Putamen (tissue), 1 donor: Measurements from ENCODE around the gene NHS.
A peak's percentile ranks its signal among the peaks of the same experiment; 100 is the strongest.
"Not testable (repeated sequence)": the region's sequence is repeated elsewhere in the genome, so short reads cannot be mapped to it uniquely, and the experiment has no call there.

ENCODE experiments used
- DNase-seq: peaks from one replicate; pipeline ENCODE4 v3.0.0-alpha.2; 2016; ENCODE audit warnings: low spot score

The NHS gene

GRCh38 chrX:17496407-17496806 is 121.4 kb downstream of the NHS start:
- no peak for DNase-seq

DNA sequence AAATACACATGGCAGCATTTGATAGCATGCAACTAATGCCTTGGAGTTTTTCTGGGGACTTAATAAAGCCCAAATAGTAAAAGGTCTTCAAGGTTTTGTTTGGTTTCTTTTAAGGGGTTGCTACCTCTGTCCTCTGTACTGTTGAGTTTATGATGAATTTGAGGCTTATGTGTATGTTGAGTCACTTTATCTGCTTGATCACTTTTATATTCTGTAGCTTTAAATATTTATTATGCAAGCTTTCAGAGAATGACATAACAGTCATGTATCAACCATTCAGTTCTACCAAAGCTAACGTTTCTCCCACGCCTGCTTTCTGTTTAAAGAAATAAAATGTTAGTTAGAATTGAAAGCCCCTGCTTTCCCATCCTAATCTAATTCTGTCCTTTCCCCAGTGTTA is 122.2 kb downstream of the NHS start:
- no peak for DNase-seq

DNA sequence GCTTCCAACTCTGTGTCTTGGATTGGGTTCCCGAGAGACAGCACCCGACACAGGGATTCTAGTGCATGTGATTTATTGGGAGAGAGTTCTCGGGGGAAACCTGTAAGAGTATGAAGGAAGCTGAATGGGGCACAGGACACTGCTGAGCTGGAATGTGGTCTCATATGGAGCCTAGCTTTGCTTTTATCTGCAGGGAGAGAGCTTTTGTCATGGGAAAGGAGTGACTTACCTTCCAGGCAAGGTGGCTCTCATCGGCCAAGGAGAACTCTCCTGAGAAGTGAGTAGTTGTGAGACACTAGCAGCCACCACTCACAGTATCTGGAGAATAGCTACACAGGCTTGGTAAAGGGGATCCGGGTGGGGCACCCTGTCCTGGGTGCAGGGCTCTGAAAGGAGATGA is 124.5 kb downstream of the NHS start:
- no peak for DNase-seq

DNA sequence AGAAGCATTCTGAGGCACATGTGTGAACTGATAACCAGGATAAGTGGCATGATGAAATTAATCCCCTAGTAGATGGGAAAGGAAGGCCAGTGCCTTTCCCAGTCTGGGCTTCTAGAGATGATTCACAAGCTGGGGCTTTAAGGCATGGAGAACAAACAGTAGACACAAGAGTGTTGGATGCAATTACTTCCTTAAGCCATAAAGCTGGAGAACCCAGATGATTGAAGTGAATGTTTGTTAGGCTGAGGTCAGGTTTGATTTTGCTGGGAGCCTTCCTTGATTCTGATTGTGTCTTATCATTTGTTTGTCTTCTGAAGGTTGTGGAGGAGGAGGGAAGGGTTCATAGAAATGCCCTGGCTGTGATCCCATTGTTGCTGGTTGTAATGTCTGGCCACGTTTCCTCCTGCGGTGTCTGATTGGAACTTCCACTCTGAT is 125.2 kb downstream of the NHS start:
- no peak for DNase-seq

DNA sequence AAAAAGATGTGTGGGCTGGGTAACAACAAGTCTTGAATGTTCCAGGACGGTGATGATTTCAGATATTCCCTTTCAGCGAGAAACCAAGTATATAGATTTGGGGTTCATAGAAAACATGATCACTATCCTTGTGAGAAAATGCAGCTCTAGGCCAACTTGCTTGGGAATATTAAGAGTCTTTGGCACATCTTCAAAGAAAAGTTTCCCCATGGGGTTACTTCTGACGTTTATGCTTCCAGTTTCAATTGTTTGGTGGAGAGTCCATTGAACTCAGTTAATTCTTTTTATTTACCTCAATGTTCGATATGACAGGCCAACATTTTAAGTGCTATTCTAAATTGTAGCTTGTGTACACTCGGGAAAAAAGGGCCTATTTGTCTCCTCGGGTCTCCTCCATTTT is 126.7 kb downstream of the NHS start:
- no peak for DNase-seq

DNA sequence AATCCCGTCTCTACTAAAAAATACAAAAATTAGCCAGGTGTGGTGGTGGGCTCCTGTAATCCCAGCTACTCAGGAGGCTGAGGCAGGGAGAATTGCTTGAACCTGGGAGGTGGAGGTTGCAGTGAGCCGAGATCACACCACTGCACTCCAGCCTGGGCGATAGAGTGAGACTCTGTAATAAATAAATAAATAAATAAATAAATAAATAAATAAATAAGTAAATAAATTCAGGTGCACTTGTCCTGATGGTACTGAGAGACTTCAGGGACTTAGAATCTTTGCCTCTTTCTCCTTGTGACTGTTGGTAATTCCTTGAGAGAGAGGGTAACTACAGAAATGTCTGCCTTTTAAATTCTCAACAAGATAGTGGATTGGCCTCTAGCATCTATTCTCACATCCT is 131.4 kb downstream of the NHS start:
- DNase-seq: not testable (repeated sequence)

GRCh38 chrX:17511556-17511955 is 136.6 kb downstream of the NHS start:
- no peak for DNase-seq

GRCh38 chrX:17519358-17519757 is 144.4 kb downstream of the NHS start:
- DNase-seq: no peak

- no peak for DNase-seq
Observed at GRCh38 chrX:17520016-17520615, 145.1 kb downstream of the NHS start.

DNA sequence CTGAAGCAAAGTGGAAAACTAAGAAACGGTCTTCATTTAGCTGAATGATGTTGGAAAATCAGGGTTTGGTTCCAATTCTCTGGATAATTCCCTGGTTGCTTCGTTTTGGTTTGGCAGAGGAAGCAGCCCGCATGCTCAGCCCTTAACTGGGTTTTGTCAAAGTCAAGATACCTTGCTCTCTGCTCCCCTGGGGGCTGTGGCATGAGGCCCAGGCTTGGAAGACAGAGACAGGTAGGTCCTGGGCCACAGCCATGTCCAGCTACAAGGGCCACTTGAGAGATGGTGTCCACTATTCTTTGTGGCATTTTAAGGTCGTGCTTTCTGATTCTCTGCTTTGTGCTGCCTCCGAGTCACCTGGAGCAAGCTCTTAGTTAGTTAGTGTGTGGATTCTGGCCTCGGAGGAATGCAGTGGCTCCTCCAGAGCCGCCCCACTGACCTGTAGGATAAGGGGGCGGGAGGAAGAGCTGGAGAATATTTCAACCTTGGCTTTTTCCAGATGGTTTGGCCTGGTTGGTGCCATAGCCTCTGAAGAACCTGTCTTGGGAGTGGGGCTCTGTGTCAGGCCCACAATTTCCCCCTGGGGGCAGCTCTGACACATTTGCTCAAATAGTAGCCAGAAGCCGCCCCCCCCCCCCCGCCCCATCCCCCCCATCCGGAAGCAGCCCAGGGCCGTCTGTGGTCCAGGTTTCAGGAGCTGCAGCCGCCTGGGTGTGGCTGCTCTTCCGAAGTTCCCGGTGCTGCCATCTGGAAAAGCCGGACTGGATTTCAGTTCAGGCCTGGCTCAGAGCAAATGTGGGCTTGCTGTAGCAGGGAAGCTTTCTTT is 147.1 kb downstream of the NHS start:
- no peak for DNase-seq

- DNase-seq: no peak
Observed at GRCh38 chrX:17525266-17525665, 150.3 kb downstream of the NHS start.

DNA sequence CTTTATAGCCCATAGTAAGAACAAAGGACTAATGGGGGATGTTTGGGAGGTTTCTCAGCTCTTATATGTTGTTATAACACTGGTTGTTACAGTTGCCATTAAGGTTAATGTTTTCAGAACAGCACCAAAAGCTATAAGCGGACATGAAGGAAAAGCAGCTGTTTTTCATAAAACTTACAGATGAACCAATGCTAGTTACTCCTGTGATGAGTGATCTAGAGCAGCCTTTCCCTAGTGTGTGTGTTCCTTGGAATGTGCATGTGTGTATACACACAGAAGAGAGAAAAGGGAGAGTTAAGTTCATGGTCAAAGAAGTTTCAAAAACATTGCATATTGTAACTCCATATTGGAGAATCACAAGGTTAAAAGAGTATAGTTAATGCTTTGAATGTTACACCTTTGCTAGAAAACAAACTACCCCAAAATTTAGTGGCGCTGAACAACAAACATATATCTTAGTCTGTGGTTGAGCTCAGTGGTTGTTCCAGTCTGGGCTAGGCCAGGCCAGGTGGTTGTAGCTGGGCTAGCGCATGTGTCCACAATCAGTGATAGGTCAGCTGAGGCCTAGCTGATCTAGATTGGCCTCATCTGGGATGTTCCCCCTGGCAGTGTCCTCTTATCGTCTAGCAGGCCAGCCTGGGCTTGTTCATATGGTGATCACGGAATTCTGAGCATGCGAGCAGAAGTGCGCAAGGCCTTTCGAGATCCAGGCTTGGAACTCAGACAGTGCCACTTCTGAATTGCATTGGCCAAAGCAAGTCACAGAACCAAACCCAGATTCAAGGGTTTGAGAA is 151.0 kb downstream of the NHS start:
- no peak for DNase-seq

DNA sequence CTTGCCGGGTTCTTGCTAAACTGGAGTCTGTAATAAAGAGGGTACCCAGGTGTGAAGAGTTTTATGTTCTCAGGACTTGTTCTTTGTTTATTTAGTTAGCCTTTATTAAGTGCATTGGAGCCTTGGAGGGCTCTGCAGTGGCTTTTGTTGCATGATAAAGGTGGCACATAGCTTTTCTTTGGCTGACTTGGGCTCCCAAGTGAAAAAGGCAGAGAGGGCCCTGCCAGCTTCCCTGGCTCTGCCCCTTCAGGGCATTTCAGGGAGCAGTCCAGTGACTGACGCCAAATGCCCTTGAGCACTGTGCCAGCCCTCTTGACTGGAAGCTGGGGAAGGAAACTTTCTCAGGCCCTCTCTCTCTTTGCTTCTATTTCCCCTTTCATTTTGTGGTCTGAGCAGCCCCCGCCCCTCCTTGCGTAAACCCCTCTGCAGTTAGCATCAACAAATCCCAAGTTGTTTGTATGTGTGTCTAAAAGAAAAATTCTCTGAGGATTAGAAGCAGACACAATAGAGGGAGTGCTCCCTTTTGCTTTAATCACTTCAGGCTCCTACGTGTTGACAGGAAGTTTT is 152.2 kb downstream of the NHS start:
- DNase-seq: peak; percentile 7

DNA sequence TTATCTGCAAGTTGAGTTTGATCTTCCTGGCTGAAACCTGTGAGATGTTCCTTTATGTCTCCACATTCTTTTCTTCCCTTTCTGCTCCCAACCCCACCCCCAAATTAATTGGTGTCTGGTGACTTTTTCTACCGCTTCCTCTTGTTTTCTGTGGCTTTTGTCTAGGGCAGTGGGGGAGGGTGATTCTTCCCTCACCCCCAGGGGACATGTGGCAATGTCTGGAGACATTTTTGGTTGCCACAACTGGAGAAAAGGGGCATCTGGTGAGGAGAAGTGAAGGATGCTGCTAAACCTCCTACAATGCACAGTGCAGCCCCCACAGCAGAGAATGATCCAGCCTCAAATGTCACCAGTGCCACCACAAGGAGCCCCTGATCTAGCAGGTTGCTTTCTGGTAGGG is 152.9 kb downstream of the NHS start:
- DNase-seq: no peak

GRCh38 chrX:17529151-17529745 is 154.2 kb downstream of the NHS start:
- DNase-seq: no peak

DNA sequence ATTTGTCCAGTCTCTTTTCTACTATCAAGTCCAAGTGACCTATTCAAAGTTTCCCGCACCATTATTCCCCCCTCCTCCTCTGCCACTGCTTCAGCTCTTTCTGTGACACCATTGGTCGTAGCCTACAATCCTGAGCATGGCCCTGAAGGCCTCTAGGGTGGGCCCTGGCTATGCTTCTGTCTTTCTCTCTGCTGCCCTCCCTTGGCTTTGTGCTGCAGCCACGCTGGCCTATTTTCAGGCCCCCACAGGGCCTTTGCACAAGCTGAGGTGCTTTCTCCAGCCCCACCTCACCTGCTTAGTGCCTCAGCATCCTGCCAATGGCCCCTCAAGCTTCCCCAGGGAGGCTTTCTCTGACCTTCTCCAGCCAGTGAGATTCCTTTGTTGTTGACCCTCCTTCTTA is 156.5 kb downstream of the NHS start:
- no peak for DNase-seq

DNA sequence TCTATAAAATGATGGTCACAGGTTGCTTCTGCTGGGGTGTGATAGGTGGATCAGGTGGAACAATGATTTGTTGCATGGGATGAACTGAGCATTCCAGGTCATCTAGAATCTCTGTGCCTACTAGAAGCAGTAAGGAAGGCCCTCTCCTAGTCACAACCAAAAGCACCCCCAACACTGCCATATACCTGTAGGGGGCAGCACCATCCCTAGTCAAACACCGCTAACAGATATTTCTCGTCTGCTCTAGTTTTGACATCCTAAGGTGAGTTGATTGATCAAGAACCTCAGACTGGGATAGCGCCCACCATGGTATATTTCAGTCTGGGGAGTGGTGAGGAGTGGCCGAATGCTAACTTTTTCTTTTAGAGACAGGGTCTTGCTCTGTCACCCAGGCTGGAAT is 160.2 kb downstream of the NHS start:
- DNase-seq: no peak

- no peak for DNase-seq
Observed at GRCh38 chrX:17537723-17538243, 162.8 kb downstream of the NHS start.

GRCh38 chrX:17542123-17542522 is 167.1 kb downstream of the NHS start:
- no peak for DNase-seq

DNA sequence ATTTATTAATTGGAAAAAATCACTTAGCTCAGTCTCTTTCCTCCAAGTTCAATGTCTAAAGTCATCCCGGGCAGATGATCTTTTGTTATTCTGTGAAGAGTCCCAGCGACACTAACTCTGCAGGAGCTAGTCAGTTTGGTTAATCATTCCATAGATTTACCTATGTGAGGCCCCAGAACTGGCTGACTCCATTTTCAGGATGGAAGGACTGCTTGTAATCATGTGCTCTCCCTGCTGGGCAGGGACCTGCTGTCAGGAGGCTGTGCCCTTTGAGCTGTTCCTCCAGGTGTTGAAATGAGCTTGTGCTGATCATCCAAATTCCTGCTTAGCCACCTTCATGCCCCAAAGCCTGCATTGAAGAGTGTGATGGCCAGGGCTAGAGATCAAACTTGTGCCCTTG is 169.8 kb downstream of the NHS start:
- DNase-seq: no peak

DNA sequence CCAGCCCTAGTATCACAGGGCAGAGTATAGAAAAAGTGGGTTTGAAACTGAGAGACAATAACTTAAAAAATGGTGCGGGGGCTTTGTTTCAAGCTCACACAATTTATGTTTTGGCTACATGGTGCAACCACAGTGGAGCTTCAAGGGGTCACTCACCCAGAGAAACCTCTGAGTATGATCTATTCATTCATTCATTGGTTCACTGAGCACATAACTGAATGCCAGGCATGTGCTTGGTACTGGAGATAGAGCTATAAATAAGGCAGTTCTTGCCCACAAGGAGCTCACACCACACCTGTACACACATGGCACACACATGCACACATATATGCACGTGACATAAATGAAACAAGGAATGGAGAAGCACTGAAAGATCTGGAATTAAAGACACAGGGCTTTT is 171.4 kb downstream of the NHS start:
- DNase-seq: no peak

- no peak for DNase-seq
Observed at GRCh38 chrX:17547658-17548057, 172.7 kb downstream of the NHS start.
